ENCODE measurements around the gene RNF31. TPM values are rescaled to one million over a fixed set of nuclear protein-coding genes. Genes with fewer than 3 reads are reported as not detected.

Gene RNF31
- total RNA-seq, 2 donors from 2014 or later, result 36.1 to 70.4 TPM

DNA sequence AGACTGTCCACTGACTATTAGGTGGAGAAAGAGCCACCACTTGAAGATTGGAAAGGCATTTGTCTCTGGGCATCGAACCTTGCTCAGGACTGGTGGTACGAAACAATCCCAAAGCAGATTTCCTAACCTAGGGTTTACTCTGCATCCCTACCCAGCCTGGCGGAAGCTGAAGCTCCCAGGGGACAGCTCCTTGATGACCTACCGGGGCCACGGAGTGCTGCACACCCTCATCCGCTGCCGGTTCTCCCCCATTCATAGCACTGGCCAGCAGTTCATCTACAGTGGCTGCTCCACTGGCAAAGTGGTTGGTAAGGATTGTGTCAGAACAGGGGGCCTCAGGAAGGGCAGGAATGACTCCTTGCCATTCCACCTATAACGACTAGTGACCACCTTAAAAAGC lies 26.1 kb upstream of the RNF31 start:
- TF ChIP-seq, protein P1, sequence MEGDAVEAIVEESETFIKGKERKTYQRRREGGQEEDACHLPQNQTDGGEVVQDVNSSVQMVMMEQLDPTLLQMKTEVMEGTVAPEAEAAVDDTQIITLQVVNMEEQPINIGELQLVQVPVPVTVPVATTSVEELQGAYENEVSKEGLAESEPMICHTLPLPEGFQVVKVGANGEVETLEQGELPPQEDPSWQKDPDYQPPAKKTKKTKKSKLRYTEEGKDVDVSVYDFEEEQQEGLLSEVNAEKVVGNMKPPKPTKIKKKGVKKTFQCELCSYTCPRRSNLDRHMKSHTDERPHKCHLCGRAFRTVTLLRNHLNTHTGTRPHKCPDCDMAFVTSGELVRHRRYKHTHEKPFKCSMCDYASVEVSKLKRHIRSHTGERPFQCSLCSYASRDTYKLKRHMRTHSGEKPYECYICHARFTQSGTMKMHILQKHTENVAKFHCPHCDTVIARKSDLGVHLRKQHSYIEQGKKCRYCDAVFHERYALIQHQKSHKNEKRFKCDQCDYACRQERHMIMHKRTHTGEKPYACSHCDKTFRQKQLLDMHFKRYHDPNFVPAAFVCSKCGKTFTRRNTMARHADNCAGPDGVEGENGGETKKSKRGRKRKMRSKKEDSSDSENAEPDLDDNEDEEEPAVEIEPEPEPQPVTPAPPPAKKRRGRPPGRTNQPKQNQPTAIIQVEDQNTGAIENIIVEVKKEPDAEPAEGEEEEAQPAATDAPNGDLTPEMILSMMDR (IDR thresholded peaks at IDR 0.05), result no peak
- H3K9me3 ChIP-seq, result no peaks in the 10 kb centered on the region
- no peaks in the 10 kb centered on the region for H3K27me3 ChIP-seq
- peaks cover 3% of the 10 kb centered on the region for H3K4me1 ChIP-seq
- peaks cover 17% of the 10 kb centered on the region for H3K36me3 ChIP-seq
- H3K9ac ChIP-seq (ENCODE audit: low read depth in 2 of 2, low read length in 2 of 2), result no peak overlapping the region
- intact Hi-C loops (cut with DNase I), result no loop called here
- H3K4me3 ChIP-seq, result no peak overlapping the region
- no peak overlapping the region for H3K27ac ChIP-seq
- no peak for DNase-seq

DNA sequence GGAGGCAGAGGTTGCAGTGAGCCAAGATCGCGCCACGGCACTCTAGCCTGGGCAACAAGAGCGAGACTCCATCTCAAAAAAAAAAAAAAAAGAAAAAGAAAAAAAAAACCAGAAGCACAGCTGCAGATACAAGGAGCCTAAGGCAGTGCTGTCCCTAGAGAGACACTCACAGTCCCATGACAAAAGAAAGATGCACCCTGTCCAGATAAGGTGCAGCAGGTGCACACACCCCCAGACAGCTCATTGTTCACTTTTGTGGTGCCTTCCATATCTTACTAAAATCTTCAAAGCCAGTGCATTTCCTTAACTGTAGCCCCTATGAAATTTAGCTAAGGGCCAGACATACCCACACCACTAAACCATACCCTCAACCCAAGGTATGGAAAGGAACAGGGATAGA lies 24.9 kb upstream of the RNF31 start:
- no peaks in the 10 kb centered on the region for H3K4me1 ChIP-seq
- no peak overlapping the region for H3K4me3 ChIP-seq
- H3K36me3 ChIP-seq, result peaks cover 17% of the 10 kb centered on the region
- no peak overlapping the region for H3K9ac ChIP-seq (ENCODE audit: low read depth in 2 of 2, low read length in 2 of 2)
- no peaks in the 10 kb centered on the region for H3K27me3 ChIP-seq
- H3K9me3 ChIP-seq, result no peaks in the 10 kb centered on the region
- intact Hi-C loops (cut with DNase I), result no loop called here
- TF ChIP-seq, protein P1 (IDR thresholded peaks at IDR 0.05), result no peak
- no peak overlapping the region for H3K27ac ChIP-seq
- DNase-seq, result no peak

DNA sequence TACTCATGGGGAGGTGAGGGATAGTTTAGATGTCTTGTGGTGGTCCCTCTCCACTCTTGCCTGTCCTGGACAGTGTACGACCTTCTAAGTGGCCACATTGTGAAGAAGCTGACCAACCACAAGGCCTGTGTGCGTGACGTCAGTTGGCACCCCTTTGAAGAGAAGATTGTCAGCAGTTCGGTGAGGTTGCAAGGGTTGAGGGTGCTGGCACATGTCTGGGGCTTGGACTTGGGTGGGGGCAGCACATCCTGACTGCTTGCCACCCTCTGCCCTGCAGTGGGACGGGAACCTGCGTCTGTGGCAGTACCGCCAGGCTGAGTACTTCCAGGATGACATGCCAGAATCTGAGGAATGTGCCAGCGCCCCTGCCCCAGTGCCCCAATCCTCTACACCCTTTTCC lies 24.4 kb upstream of the RNF31 start:
- intact Hi-C loops (cut with DNase I), result no loop called here
- Histone ChIP-seq H3K9me3 (no peaks in the 10 kb centered on the region), H3K27me3 (no peaks in the 10 kb centered on the region), H3K4me3 (no peak overlapping the region), H3K9ac (ENCODE audit: low read depth in 2 of 2, low read length in 2 of 2) (no peak overlapping the region), H3K36me3 (peaks cover 17% of the 10 kb centered on the region), H3K4me1 (no peaks in the 10 kb centered on the region), H3K27ac (no peak overlapping the region)
- no peak for DNase-seq
- TF ChIP-seq, protein P1 (IDR thresholded peaks at IDR 0.05), result no peak

DNA sequence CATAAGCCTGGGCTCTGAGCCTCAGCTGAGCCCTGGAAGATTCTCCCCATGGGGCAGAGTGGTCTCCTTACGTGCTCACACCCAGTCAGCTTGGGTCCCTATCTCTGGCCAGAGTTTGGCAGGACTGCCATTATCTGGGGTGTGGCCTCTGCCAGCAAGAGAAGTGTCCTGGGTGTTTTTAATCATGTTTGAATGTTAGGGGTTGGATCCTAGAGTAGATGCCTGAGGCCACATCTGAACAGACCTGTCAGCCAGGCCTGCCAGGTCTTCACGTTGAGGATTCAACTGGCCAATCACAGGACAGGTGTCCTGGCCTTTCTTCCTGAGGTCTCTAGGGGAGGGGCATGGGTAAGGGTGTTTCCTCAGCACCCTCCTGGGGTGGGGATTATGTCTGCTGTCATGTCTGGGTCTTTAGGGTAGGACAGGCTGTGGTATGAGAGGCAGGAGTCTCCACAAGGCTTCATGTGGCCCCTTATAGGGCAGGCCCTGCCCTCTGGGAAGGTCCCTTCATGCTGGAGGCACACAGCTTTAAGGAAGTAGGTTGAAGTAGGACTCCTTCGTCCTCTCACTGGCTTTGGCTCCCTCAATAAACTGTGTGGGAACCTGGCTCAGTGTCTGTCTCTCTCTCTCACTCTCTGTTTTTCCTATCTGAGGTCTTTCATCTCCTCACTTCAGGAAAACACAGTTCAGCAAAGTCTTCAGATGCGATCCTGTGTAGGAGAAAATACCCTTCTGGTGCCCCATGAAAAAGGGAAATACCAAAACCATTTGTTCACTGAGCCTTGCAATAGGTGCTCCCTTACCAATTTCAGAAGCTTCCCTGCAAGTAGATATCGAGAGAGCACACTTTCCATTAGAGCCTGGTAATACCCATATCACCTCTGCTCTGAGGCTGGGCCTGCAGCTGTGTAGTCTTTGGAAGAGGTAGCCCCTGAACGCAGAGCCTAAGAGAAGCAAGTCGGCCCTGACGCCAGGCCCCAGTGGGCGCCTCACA lies 23.6 kb upstream of the RNF31 start:
- Histone ChIP-seq H3K4me3 (no peak overlapping the region), H3K36me3 (peaks cover 11% of the 10 kb centered on the region), H3K9ac (ENCODE audit: low read depth in 2 of 2, low read length in 2 of 2) (no peak overlapping the region)

DNA sequence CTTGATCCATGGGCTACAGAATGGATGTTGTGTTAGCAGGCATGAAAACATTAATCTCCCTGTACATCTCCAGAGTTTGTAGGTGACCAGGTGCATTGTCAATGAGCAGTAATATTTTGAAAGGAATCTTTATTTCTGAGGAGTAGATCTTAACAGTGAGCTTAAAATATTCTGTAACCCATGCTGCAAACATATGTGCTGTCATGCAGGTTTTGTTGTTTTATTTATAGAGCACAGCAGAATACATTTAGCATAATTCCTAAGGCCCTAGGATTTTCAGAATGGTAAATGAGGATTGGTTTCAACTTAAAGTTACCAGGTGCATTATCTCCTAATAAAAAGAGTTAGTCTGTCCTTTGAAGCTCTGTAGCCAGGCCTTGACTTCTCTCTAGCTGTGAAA lies 20.4 kb upstream of the RNF31 start:
- Histone ChIP-seq H3K27me3 (no peaks in the 10 kb centered on the region), H3K4me1 (no peaks in the 10 kb centered on the region), H3K36me3 (no peaks in the 10 kb centered on the region), H3K9ac (ENCODE audit: low read depth in 2 of 2, low read length in 2 of 2) (no peak overlapping the region), H3K9me3 (no peaks in the 10 kb centered on the region), H3K27ac (no peak overlapping the region), H3K4me3 (no peak overlapping the region)
- TF ChIP-seq, protein P1 (IDR thresholded peaks at IDR 0.05), result no peak
- DNase-seq, result no peak
- intact Hi-C loops (cut with DNase I), result no loop called here

More for the DNA sequence above, 23.6 kb upstream of the RNF31 start:
- no peak for DNase-seq
- Histone ChIP-seq H3K9me3 (no peaks in the 10 kb centered on the region), H3K4me1 (no peaks in the 10 kb centered on the region), H3K27me3 (no peaks in the 10 kb centered on the region), H3K27ac (no peak overlapping the region)
- intact Hi-C loops (cut with DNase I), result no loop called here
- TF ChIP-seq, protein P1 (IDR thresholded peaks at IDR 0.05), result no peak
